ENCODE measurements around the gene RASSF4.

Gene RASSF4

DNA sequence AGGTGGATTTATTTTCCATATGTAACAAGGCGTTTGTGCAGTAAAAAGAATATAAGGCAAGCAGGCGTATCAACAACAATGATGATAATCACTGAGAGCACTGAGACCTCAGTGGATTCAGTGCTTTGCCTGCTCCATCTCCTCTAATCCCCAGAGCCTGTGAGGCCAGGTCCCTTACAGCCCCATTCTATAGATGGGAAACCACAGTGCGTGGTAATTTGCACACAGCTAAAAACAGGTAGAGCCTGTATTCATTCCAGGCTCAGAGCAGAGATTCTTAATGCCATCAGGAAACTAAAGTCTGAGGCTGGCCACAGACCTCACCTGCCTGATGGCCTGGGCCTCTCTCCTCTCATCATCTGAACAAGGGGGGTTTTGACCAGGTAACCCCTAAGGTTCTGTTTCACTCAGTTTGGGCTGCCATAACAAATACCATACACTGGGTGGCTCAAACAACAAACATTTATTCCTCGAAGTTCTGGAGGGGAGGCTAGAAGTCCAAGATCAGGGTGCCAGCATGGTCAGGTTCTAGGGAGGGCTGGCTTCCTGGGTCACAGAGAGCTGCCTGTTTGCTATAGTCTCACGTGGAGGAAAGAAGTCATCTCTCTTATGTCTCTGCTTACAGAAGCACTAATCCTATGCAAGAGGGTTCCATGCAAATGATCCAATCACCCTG, 10.3 kb upstream of the RASSF4 start:
- no peak for DNase-seq

GRCh38 chr10:44949915-44950314, 9.7 kb upstream of the RASSF4 start:
- no peak for DNase-seq

GRCh38 chr10:44950326-44951225, 9.0 kb upstream of the RASSF4 start:
- no peak for DNase-seq

GRCh38 chr10:44951576-44952226, 7.9 kb upstream of the RASSF4 start:
- DNase-seq: no peak

DNA sequence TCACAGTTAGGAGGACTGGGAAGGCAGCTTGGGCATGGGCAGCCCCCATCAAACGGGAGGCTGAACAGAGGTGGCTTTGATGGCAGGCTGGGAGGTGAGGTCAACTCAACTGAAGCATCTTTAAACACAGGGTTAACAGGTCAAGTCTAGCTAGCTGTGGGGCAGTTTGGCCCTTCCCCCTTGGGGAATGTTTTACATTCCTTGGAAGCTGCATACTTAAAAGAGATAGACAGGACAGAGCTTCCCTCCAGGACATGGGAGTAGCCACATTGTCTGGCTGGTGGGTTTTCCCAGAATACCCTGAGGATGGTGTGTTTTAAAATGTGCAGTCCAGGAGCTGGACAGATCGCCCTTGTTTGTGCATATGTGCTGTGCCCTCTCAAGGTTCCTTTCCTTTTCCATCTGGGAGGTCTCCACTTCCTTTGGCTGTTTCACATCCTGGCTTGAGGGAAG, 6.8 kb upstream of the RASSF4 start:
- DNase-seq: no peak

- no peak for DNase-seq
Observed at GRCh38 chr10:44954042-44954441, 5.6 kb upstream of the RASSF4 start.

GRCh38 chr10:44954962-44955361, 4.6 kb upstream of the RASSF4 start:
- no peak for DNase-seq

DNA sequence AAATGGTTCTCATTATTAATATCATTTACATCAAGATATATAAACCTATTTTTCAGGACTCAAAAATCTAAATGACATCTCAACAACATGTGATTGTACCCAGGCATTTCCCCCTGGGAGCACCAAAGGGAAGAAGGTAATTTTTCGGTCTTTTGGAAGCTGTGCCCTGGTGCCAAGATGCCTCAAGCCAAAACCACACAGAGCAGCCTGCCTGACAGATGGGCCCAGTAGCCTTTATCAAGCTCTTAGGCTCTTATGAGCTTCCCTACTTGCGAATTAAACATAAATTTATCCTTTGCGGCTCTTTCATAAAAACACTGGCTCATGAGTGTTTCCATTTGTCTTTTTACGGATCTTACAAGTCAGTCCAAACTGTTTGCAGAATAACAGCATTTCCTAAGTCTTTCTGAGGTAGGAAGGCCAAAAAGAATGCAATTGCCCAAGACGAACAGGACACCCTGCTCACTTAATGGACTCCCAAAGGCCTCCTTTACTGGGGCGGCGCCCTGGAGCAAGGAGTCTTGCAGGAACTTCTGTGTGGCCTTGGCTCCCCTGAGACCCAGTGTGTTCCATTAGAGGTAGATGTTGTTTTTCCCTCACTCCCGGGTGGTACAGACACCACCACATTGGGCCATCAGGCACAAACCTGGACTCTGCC, 4.1 kb upstream of the RASSF4 start:
- no peak for DNase-seq

DNA sequence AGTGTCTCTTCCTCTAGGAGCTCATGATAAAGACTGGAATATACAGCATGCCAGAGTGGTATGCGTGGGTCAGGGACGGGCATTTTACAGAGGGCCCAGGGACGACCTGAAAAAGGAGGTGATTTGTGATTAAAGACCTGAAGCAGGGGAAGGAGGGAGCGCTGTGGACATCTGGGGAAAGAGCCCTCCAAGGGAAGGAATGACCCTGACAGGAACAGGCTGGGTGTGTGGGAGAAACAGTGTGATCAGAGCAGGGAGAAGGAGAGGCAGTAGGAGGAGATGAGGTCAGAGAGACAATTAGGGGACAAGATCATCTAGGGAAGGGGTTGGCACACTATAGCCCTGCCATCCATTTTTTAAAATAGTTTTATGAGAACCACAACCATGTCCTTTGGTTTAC, 3.4 kb upstream of the RASSF4 start:
- no peak for DNase-seq

DNA sequence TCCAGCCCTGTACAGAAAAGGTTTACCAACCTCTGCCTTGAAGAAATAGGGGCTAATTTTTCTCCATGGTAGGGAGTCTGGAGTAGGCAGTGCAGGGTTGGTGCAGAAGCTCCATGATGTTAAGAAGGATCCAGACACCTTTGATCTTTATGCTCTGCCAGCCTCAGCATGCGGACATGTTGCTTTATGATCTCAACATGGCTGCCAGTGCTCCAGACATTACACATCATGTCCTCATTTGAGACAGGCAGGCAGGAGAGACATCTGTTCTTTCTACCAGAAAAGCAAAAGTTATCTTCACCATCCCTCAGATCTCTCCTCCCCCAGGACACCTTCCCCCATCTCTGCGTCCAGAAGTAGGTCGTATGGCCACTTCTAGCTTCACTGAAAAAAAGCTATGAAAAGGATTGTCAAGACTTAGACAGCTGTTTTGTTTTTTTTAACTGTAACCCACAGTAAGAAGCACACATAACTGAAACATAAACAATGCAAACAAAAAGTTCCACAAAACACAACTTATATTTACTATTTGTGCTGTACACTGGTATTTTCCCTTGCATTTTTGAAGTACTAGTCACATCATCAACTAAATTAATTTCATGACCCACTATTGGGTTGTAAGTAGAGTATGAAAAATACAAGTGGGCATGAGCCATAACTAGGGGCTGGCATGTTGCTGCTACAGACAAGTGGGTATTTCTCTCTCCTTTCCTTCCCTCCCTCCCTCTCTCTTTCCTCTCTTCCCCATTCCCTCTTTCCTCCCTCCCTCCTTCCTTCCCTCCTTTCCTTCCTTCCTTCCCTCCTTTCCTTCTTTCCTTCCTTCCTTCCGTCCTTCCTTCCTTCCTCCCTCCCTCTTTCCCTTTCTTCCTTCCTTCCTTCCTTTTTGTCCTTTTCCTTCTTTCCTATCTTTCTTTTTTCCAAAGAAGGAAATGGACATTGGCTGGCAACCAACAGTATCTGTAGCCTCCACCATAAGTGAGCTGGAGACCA, 2.6 kb upstream of the RASSF4 start:
- no peak for DNase-seq

DNA sequence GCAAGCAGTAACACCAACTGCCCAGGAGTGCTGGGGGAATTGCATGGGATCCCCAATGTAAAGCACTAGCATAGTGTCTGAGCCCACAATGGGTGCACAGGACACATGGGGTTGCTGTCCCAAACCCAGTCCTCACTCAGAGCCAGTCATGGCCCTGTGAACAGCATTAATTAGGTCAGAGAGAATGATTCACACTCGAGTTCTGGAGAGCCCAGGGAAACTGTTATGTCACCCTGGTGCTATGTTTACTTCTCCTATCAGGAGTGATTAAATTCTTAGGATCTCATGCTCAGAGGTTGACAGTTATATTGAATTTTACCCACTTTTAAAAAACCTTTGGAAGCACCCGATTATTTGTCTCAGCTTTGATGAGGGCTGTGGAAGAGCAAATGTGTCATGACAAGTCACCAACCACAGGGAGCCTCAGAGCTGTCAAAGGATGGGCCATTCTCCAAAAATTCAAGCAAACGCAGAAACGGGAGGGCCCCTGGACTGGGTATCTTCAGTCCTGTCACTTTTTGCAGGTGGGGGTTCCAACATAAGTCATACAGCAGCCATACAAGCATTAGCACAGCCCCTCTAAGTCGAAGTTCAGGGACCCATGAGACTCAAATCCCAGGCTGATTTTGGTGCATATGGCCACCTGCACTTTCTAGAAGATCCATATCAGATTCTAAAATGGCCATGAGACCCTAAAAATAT, 1.3 kb upstream of the RASSF4 start:
- DNase-seq: no peak

- DNase-seq: no peak
Observed at GRCh38 chr10:44958898-44959246, 730 bp upstream of the RASSF4 start.

DNA sequence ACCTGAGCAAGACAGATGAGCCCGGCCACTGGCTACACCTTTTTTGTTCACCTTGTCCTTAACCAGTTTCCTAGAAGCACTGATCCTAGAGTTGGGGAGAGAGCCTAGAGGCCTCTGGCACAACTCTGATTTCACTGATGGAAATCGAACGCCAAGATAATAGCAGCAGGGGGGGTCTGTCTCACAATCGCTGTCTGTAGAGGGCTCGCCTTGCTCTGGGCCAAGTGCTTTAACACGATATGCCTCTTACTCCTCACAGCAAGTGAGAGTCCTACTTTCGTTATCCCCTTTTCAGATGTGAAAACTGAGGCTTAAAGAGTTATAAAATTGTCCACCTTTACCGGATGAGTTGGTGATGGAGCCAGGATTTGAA, 472 bp downstream of the RASSF4 start:
- DNase-seq: no peak

DNA sequence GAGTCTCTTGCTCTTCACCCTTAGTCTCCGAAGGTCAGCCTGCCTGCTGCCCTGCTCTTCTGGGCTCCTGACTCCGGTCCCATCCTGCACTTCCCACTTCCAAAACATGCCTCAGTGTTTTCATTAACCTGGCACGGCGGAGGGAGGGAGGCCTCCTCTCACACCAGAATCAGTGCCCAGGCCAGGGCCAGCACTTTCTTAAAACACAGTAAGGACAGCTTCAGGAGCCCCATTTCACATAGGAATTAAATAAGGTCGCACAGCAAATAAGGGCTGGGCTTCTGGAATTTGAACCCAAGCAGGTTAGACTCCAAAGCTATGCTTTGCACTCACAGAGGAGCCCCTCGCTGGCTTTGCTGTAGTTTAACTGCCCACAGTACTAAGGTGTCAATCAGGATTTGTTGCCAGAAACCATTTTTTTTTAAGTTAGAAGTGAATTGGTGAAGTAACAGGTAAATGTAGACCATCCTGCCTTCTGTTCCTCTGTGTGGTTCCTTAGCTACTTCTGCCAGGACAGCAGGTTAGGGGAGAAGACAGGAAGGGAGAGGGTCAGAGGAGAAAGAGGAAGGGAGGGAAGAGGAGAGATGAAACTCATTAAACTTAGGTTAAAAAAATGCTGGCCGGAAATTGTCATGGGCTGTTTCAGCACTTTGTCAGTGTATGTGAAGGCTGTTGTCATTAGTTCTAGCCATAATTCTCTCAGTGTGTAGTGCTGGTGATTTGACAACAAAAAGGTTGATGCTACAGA, 1.1 kb downstream of the RASSF4 start:
- no peak for DNase-seq

DNA sequence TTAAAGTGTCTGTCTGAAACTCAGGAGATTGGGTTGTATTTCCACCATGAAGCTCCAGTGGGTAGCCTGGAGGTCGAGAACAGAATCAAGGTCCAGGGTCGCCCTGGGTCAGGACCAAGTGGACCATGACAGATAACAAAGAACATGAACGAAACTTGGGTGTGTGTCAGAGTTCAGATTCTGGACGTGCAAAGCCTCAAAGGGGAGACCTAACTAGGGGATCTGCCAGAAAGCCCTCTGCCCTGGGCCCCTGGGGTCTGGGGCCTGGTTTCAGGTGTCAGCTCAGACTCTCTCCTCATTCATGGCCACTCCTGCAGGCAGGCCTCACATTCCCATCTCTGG, 1.6 kb downstream of the RASSF4 start:
- DNase-seq: no peak

DNA sequence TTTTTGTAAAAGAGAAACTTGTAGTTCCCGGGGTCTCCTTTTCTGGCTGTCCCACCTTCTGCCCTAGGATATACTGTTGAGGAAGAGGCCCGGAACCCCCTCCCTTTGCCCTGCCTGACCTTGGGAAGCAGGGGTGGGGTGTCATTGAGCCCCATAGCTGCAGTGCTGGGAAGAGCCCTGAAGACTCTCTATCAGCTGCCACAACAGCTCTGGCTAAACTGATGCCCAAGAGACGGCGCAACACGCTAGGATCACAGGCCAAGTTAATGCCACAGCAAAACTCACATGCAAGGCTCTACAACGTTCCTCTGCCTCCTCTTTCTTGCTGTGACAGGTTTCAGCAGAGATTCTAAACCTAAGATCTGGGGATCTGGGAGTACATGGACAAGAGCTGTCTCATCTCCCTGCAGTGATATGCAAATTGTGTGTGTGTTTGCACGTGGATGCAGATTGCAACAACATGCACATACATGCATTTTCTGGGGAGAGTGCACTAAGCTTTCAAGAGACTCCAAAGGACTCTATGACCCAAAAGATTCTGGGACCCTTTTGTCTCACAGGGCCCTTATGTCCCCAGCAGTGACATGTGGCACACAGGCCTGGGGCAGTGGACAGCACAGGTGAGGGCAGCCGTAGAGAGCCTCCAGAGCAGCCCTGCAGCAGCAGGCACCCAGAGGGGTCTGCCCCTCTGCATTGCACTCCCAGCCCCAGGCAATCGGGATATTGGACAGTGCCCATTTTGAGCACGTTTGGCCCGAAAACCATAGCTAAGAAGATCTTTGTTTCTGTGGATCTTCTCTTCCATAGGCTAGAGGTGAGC, 2.5 kb downstream of the RASSF4 start:
- DNase-seq: no peak

DNA sequence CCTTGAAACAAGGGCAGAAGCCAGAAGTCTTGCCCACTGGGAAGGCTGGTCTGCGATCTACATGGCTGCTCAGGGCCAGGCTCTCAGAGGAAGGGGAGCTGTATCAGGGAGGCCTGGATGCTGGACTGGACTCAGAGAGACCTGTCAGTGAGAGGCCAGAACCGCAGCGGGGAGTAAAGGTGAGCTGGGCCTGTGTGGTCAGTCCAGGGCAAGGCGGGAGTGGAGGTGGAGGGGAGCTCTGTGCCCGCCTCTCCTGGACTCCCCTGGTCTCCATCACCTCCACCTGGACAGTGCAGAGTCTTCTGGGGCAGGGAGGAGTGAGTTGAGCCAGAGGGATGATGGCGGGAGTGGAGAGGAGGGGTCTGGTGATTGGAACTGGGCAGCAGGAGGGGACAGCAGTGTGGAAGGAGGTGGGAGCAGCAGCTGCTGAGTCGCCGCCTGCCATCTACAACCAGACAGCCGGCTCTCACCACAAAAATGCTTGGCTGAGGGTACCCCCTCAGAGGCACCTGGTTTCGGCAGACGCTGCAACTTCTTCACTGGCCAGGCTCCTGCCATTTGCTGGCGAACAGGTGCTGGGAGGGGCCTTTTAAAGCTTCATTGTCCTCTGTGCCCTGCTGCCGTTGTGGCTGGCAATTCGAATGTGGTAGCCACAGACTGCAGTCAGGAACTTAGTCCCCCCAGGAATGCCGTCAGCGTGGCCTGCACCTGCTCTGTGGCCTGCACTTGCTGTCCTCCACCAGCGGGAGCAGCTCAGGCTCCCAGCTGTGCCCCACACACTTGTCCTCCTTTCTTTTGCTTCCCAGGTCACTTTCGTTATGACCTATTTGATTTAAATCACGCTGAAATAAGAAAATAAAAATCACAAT, 3.5 kb downstream of the RASSF4 start:
- no peak for DNase-seq

DNA sequence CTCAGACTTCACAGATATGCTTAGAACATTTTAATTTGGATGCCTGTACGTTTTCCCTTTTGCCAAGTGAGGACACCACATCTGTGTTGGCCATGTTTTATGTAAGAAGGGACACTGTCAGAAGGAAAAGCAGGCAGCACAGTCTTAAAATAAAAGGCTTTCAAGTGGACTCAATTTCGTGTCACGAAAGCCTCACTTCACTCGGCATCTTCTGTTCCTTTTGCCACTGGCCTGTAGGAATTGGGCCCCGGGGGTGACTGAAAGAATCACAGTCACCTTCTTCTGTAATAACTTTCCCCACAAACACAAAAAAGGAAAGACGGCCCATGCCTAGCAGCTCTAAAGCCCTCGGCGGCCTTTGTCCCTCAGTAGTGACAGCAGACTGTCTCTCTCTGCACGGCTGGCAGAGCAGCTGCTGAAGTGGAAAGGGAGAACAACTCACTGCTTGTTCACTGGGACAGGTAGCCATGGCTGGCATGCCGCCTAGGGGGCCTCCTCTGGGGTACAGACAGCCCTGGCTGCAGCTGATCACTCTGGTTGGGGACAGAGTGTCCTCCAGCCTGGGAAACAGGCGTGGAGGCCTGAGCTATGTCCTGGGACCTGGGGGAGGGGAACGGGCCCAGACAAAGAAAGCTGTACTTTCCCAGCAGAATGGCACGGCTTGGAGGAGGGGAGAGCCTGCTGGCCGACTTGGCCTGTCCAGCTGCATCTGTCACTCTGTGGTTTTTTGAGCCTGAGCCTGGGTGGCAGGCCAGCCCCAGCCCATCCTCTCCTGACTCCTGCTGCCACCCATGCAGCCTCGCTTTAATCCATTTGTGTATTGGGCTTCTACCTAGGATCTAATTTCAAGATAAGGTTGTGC, 4.4 kb downstream of the RASSF4 start:
- no peak for DNase-seq
